Jurkat, Clone E6-1 (cell line): Measurements from ENCODE around the gene PARD3.

Source experiments
- DNase-seq: peaks from one replicate; pipeline ENCODE4 v3.0.0-alpha.2; 2011; ENCODE audit warnings: low read depth, low spot score
- H3K4me3 ChIP-seq: 2 replicates; pipeline ENCODE4 v1.5.1; 2011; ENCODE audit warnings: mild to moderate bottlenecking, low read length, control low read depth, moderate library complexity

The PARD3 gene

DNA sequence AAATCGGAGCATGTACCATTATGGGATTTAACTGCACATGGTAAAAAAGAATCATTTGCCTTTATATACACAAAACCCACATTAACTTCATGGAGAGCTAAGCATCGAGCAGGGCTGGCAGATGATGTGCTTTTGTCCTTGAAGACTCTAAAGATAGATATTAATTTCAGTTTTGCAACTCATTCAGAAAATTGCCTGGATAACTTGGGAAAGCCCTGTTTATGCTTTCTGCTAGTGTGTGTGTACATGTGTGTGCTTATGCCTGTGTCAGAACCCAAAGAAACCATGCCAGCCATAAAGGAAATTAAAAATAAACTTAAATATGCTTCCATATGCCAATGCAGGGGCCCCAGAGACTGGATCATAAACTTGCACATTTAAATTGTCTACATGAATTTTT lies 640.0 kb downstream of the PARD3 start:
- DNase-seq, result no peak
- H3K4me3 ChIP-seq, result no peak overlapping the region

DNA sequence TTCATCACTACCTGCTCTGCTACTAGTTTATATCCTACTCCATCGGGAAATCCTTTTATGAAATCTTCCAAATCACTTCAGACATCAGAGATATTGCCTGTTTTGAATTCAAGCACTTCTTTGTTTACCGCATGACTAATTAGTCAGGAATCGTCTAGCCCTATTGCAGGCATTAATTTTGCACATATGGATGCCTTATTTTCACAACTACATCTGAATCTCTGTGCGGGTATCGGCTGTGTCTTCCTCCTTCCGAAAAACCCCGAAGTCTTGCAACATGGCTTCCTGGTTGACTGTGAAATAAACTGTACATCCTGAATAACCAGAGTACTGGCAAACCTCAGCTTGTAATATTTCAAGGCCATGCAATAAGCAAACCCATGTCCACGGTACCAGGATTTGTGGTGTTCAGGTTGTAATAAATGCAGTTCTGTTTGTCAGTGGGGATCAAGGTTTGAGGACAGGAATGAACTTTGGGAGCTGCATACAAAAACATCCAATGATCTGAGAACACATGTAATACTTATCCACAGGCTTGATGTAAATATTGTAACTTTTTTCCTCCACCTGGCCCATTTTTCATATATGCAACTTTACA lies 642.1 kb downstream of the PARD3 start:
- DNase-seq, result no peak
- H3K4me3 ChIP-seq, result no peak overlapping the region

DNA sequence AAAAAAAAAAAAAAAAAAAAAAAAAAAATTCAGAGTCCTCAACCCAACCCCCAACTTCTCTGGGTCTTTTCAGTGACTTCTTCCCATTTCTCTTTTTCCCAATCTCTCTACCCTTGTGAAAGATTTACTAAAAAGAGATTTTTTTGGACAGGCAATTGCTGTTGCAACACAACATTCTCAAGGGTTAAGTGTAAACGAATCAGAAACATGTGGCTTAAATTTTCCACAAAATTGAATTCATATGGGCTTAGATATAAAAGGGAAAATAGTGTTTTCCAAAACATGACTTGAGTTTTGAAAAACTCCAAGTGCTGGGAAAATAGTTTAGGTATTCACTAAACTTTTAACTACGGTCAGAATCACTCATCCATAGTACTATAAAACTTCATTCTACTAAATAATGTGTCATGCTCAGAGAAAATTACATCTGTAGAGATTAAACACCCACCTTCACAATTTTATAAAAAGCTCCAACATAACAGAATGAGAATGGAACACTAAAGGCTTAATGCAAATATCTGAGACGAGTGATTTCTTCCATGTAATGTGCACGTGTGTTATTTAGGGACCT lies 643.1 kb downstream of the PARD3 start:
- no peak overlapping the region for H3K4me3 ChIP-seq
- no peak for DNase-seq

DNA sequence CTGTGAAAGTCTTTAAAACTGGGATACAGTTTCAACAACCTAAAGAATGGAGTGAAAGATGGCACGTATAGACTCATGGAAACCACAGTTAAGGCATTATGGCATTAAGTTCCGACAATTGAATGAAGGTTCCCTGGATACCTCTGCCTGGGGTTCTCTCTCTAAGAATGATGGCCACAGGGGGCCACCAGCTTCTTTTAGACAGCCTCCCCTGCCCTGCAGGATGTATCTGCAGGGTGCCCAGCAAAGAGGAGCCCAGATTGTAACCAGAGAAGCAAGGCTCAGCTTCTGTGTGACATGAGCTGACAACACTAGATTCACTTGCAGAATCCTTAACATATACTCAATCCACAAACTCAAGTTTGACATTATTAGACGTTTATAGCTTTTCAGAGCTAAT lies 645.4 kb downstream of the PARD3 start:
- DNase-seq, result no peak
- H3K4me3 ChIP-seq, result no peak overlapping the region

DNA sequence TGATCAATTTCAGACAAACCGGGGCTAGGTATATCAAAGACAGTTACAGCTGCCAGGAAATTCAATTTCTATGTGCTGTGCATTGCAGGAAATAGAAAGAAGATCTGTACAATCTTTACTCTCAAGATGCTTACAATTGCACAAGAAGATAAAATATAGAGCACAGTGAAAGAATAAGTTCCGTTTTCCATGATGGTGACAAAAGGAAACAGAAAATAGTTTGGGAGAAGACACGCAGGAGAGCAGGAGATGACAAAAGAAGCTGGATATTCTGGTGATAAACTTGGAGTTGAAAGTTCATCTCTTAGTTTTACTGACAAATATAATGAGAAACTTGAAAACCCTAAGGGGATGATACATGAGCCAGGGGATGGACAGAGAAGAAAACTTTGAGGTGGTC lies 646.0 kb downstream of the PARD3 start:
- no peak for DNase-seq
- H3K4me3 ChIP-seq, result no peak overlapping the region

DNA sequence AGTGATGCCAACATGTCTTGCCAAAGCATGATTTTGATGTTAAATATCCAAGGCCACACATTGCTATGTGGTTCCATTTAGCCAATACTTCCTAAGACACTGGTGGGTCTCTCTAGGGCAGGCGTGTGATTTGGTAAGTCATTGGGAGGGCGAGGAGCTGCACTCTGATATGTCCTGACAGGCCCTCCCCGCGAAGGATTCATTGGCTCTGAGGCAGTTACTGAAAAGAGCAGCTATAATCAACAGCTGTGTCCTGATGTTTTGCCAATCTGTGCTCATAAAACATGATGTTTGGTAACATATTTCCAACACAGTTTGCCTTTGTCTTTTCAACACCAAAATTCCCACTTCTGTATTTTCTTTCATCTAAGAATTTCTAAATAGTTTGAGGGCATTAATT lies 646.7 kb downstream of the PARD3 start:
- no peak for DNase-seq
- no peak overlapping the region for H3K4me3 ChIP-seq

DNA sequence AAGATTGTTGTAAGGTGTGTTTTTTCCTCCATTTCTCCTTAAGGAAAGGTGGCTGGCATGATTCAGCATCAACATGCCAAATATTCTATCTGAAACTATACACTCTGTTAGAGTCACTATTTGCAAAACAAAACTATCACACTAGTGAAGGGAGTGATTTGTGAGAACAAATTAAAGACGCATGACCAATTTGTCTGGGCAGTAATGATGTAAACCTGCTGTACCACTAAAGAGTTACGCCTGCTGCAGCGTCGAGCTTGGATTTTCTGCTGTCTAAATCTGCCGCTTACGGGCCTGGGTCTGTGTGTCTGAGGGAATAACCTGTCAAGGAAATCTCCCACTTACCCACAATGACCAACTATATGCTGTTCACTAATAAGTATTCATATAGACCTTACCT lies 648.3 kb downstream of the PARD3 start:
- H3K4me3 ChIP-seq, result no peak overlapping the region
- DNase-seq, result no peak

DNA sequence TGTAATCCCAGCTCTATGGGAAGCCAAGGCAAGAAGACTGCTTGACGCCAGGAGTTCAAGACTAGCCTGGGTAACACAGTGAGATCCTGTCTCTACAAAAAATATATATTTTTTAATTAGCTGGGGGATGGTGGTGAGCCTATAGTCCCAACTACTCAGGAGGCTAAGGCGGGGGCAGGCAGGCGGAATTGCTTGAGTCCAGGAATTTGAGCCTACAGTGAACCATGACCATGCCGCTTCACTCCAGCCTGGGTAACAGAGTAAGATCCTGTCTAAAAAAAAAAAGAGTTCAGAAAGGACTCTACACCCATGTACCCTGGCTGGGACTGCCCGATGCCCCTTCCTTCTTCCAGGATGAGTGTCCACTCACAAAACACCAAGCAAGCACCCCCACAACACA lies 648.7 kb downstream of the PARD3 start:
- no peak for DNase-seq
- no peak overlapping the region for H3K4me3 ChIP-seq

DNA sequence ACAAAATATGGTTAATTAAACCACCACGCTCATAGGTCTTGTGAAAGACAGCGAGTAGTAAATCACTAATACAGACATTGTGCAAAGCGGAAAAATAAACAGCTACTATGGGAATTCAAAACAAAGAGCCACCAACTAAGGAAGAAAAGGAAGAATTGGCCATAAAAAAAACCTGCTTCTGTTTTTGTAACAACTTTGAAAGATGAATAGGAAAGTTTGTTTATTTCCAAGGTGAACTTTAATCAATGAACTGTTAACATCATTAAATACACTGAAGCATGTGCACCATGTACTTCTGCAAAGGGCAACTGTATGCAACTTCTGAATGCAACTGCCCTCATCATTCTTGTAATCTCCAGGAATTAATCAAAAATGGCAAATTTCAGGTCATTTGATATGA lies 651.1 kb downstream of the PARD3 start:
- no peak for DNase-seq
- H3K4me3 ChIP-seq, result no peak overlapping the region

DNA sequence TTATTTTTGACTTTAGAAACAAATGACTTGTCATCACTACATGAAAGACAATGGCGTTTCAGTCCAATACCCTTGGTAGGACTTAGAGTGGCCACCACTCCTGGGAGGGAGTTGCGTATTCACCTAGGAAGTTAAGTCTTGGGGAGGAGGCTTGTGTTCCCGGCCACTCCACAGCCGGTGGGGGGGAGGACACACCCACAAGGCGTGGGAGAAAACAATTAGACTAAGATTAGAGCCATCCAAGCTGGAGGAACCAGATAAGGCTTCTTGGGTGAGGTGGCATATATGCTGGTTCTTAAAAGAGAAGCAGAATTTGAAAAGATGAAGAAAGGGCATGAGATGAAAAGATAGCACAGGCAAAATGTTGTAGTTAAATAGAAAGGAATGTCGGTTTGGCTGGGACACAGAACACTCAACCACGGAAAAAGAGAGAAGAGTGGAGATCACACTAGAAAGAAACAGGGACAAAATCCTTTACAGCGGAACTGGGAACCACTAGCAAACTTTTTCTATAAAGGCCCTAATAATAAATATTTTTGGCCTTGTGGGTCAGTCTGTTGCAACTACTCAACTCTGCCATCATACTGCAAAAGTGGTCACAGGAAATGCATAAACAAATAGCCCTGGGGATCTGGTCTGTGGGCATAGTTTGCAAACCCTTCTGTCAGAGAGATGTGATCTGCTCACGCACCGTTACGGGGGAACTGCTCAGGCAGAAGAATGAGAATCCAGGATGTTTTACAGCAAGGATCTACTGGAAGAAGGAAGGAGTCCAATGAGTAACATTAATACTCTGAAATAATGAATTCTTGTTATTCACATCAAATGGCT lies 651.8 kb downstream of the PARD3 start:
- no peak for DNase-seq
- no peak overlapping the region for H3K4me3 ChIP-seq

DNA sequence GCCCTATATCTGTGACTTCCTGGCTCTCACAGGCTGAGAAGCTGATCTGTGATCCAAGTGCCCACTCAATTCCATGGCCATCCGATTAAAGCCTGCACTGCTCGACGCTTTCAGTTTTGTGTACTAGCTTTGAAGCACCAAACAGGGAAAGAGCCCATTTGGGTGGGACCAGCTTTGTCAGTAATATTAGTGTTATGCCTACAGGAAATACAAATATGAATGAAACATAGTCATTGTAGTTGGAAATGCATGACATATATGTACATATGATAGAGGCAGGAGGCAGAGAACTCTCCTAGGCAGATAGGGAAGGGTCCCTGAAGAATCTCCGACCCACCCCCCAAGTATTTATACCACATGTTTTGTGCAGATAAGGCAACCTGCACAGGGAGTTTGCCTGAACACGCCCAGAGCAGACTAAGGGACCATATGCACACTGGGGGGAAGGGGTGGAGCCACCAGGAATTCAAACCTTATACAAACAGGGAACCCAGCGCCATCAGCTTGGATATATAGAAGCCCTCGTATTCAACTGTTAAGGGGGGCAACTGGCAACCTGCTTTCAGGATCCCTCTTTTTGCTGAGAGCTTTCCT lies 653.2 kb downstream of the PARD3 start:
- DNase-seq, result no peak

DNA sequence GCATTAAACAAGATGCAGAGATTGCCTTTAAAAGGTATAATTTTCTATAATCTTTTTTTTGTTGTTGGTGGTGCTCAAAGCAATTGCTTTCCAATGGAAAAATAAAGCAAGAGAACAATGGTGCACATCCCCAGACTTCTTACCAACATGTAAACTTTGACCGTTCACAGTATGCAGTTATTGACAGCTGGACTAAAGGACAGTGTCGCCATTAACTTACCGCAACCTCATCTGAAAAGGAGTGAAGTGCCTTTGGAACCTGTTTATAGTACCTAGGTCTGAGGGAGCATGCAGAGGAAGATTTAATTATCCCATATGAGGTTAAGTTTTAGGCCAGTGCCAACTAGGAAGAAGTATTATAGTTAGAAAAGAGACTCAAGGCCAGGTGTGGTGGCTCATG lies 654.5 kb downstream of the PARD3 start:
- no peak overlapping the region for H3K4me3 ChIP-seq
- no peak for DNase-seq

More for the DNA sequence above, 653.2 kb downstream of the PARD3 start:
- H3K4me3 ChIP-seq, result no peak overlapping the region

DNA sequence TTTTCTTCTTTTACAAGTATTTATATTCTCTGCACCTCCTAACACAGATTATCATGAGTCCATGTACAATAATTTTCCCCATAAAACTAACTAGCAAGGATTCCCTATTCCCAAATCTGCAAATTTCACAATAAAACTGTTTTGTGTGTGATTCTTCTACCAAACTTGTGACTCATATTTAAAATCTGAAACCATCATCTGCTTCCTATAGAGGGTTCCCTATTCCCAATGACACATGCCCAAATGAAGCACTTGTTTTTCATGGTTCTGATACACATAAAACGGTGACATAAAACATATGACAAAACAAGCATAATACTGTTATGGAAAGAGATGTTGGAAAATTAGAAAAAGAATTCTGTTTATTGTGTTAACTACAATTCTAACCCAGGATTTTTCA lies 657.6 kb downstream of the PARD3 start:
- H3K4me3 ChIP-seq, result no peak overlapping the region
- no peak for DNase-seq

DNA sequence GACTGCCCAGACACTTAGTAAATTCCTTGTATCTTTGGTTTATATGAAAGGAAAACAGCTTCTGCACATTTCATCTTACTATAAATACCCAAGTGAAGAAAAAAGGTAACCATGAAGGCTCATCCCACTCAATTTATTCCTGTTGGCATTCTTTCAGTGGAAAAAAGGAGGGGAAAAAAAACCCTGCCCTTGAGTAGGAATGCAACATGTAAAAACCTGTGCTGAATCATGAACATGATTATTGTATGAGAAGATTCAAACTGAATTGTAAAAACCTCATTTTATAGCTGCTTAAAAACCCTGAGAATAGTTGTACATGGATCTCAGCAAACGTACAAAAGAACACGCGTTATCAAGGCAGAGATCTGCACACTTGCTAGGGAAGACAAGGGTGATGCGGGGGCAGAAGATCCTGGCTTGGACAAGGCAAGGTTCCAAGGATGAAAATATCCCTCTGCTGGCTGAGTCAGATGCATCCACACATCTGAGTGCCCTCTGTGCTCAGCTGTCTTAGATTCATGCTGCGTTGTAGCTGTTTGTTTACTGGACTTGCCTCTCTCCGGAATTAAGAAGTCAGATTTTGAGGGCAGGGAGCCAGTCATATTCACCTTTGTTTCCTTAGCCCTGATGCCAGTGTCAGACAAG lies 658.2 kb downstream of the PARD3 start:
- DNase-seq, result no peak
- H3K4me3 ChIP-seq, result no peak overlapping the region

DNA sequence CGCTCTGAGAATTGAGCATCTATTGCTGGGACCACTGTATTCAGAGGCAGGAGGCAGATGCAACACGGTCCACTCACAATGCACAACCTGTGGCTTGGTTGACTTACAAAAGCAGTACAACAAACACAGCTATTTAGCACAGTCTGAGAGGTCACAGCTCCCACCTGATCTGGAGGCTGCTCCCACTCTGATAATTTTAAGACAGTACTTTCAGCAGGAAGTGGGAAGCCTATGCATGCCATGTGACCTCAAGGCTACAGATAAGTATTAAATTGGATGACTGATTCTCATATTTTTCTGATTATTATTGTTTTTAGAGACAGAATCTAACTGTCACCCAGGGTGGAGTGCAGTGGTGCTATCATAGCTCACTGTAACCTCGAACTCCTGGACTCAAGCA lies 659.3 kb downstream of the PARD3 start:
- DNase-seq, result peak; percentile 38
- H3K4me3 ChIP-seq, result no peak overlapping the region

DNA sequence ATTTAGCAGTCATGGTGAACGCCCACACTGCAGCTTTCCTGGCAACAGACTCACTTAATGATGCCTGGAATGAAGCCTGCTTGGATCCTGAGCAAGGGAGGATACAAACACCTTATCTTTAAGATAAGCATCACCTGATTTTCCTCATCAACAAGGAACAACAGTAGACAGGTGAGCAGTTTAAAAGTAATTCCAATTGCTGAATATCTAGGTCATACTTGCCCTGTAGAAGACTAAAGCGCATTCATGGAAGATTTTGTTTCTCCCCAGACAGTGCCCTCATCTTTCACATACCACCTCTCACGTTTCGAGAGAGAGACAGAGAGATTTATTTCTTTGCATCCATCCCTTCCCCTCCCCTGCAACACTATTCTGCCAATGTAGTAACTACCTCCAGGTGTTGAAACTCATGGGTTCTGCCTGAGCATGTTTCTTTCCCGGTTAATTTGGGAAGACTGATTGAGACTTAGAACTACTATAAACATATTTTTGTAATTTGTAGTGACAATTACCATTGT lies 660.7 kb downstream of the PARD3 start:
- no peak overlapping the region for H3K4me3 ChIP-seq
- no peak for DNase-seq

DNA sequence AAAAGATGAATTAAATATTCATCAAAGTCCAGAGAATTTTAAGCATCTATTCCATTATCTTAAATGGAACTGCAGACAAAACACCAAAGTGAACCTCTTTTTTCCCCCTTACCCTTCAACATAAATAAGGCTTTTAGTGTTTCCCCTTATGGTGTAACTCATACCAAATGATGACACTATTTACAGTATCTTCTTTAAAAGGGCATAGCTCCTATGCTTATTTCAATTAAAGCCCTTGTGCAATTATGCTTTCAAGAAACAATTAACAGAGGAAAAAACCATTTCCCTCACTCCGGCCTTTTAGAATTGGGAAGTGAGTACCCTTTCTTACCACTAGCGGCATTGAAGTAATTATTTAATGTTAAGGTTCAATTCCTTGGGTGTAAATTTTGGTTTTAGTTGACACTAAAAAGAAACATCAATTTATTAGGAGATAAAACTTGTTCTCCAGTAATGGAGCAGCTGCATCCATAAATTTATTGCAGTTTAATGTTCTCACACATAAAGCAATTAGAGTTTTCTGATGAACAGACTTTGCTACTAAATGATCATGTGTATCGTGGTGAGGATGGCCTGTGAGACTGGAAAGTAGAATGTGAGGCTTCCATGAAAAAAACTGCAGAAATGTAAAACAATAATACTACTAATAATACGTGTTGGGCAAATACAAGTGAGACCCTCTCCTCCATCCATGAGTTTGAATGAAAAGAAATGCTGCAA lies 661.3 kb downstream of the PARD3 start:
- H3K4me3 ChIP-seq, result no peak overlapping the region
- DNase-seq, result no peak

DNA sequence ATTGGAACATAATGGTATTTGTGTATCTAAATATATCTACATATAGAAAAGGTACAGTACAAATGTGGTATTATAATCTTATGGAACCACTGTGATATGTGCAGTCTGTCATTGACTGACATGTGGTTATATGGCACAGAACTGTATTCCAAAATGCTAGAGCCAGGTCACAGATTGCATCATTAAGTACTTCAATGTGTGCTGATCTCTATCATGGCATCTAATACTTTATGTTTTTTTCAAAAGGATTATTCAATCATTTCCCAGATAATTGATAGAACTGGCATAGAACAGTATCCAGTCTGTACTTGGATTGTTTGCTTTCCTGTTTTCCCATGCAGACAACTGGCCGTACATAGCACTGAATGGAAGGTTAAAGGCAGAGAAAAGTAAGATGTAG lies 662.7 kb downstream of the PARD3 start:
- H3K4me3 ChIP-seq, result no peak overlapping the region
- DNase-seq, result no peak

DNA sequence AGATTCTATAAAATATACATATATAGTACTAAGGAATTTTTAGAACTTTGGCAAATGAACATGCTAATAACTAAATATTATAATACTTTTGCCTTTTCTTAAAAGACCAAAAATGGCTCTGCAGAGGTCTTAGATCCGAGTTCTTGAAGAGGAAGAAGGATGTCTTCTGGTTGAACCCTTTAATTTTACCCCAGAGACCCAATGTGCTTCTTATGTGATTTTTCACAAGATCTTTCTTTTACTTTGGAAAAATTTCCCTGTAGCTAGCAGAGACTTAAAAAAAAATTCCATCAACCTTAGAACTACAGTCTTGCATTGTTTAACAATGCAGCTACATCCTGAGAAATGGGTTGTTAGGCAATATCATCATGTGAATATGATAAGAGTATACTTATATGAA lies 663.2 kb downstream of the PARD3 start:
- DNase-seq, result no peak
- H3K4me3 ChIP-seq, result no peak overlapping the region
